ENCODE measurements around the gene ATXN7L3.

DNA sequence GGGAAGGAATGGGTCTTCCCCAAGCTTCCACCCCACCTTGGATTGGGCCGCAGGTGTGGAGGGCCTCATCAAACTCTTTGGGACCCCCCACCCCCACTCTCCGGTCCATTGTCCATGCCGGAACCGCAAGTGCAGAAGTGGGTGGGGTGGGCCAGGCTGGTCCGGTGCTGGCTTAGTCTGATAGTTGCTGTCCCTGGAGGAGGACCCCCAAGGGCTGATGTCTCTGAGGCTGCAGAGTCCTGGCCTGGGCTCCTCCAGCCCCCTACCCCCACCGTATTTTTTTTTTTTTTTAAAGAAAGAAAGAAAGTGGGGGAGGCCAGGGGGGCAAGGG is 7.1 kb upstream of the ATXN7L3 start:
- TF ChIP-seq CTCF (IDR thresholded peaks at IDR 0.05; ENCODE audit: insufficient read depth, low read length, poor library complexity, severe bottlenecking) (no peak), EZH2phosphoT487 (conservative IDR thresholded peaks at IDR 0.05; ENCODE audit: low read length) (no peak)
